Natural killer cell (primary cell): ENCODE measurements around the gene FBXO31. TPM values are rescaled to one million over a fixed set of nuclear protein-coding genes. Genes with fewer than 3 reads are reported as not detected.

Source experiments
- ATAC-seq, 3 donors: fragments of 150-1000 bp in 2 of 3; fragments of 200-7000 bp in 1 of 3; cut with Tn5 transposase; 1 replicate in 1 of 3; 2 replicates in 2 of 3; pipeline ENCODE4 v1.10.0; 2021; ENCODE audit warnings: mild to moderate bottlenecking in 2 of 3, moderate library complexity in 2 of 3
- DNase-seq, 2 donors: peaks; one replicate each; pipeline versions ENCODE4 v3.0.0 to v3.0.0-alpha.2; 2013 to 2021; ENCODE audit warnings: mixed read lengths in 1 of 2
- H3K27ac ChIP-seq: one replicate; pipeline ENCODE4 v1.5.1; 2013; ENCODE audit warnings: mild to moderate bottlenecking, low read length
- H3K27me3 ChIP-seq: one replicate; pipeline ENCODE4 v1.6.1; 2013; ENCODE audit warnings: low read length; ENCODE audit not compliant: control insufficient read depth, insufficient read depth
- H3K36me3 ChIP-seq: one replicate; pipeline ENCODE4 v1.6.1; 2013; ENCODE audit warnings: low read length; ENCODE audit not compliant: control insufficient read depth, insufficient read depth
- H3K4me1 ChIP-seq: one replicate; pipeline ENCODE4 v1.6.1; 2013; ENCODE audit warnings: low read length; ENCODE audit not compliant: control insufficient read depth, insufficient read depth
- H3K4me3 ChIP-seq: one replicate; pipeline ENCODE4 v1.5.1; 2013; ENCODE audit warnings: low read length
- H3K9me3 ChIP-seq: one replicate; pipeline ENCODE4 v1.6.1; 2013; ENCODE audit warnings: low read length; ENCODE audit not compliant: control insufficient read depth, insufficient read depth
- H3K27ac Mint-ChIP-seq, 2 donors: one replicate each; pipeline ENCODE4 v1.8.0; 2022; ENCODE audit warnings: mild to moderate bottlenecking in 2 of 2, mixed read lengths in 2 of 2, moderate library complexity in 1 of 2
- H3K27me3 Mint-ChIP-seq, 2 donors: one replicate each; pipeline ENCODE4 v1.8.0; 2022; ENCODE audit warnings: low read depth in 2 of 2, mixed read lengths in 2 of 2
- H3K36me3 Mint-ChIP-seq: one replicate; pipeline ENCODE4 v1.8.0; 2022; ENCODE audit warnings: mixed read lengths
- H3K4me1 Mint-ChIP-seq, 2 donors: one replicate each; pipeline ENCODE4 v1.8.0; 2022; ENCODE audit warnings: mixed read lengths in 2 of 2
- H3K4me3 Mint-ChIP-seq: one replicate; pipeline ENCODE4 v1.8.0; 2022; ENCODE audit warnings: mild to moderate bottlenecking, moderate library complexity, mixed read lengths
- H3K9me3 Mint-ChIP-seq, 2 donors: one replicate each; pipeline ENCODE4 v1.8.0; 2022; ENCODE audit warnings: mixed read lengths in 2 of 2
- CTCF ChIP-seq: fragments of 200-600 bp; IDR thresholded peaks from one replicate; pipeline ENCODE4 v1.8.0; 2022; ENCODE audit warnings: antibody characterized with exemption
- WGBS: methylation state at CpG from one replicate; pipeline ENCODE4 v1.1.7; 2013; ENCODE audit warnings: missing lambda C conversion rate; ENCODE audit not compliant: insufficient coverage; 5-methylcytosine and 5-hydroxymethylcytosine counted together
- intact Hi-C: fragments of 100-400 bp; cut with micrococcal nuclease; formaldehyde crosslinking; loops from one replicate; pipeline ENCODE4 v1.14.2; 2022
- total RNA-seq, 4 donors: library from RNA; stranded (reverse); fragments of 120-200 nt in 1 of 4; gene quantifications; one replicate each; pipeline versions ENCODE4 v1.2.3 to v1.2.4, GENCODE V29; 2013 to 2022

The FBXO31 gene
- total RNA-seq, 3 donors from 2014 or later (not counting 1 experiment from before 2014, with no cell fraction given) = 32.2 to 47.2 (median 37.6) TPM

GRCh38 chr16:87329436-87330256, 53.9 kb downstream of the FBXO31 start:
- H3K36me3 ChIP-seq = peaks cover 31% of the 10 kb centered on the region
- H3K9me3 ChIP-seq = no peaks in the 10 kb centered on the region
- Mint-ChIP-seq H3K27me3 (no peaks in the 10 kb centered on the region), H3K4me3 (no peak overlapping the region), H3K36me3 (no peaks in the 10 kb centered on the region), H3K27ac (no peak overlapping the region), H3K4me1 (peaks cover 0 to 7% of the 10 kb centered on the region in 2 donors), H3K9me3 (no peaks in the 10 kb centered on the region)
- H3K4me1 ChIP-seq = peaks cover 4% of the 10 kb centered on the region
- 97% methylated on average over 20 of the region's 20 CpGs for WGBS
- no peak overlapping the region for H3K27ac ChIP-seq
- H3K27me3 ChIP-seq = no peaks in the 10 kb centered on the region
- no peak for DNase-seq
- intact Hi-C loops = no loop called here
- TF ChIP-seq CTCF = no peak
- no peak for ATAC-seq
- no peak overlapping the region for H3K4me3 ChIP-seq

- H3K36me3 ChIP-seq = peaks cover 29% of the 10 kb centered on the region
- Mint-ChIP-seq H3K27ac (no peak overlapping the region), H3K4me3 (no peak overlapping the region), H3K4me1 (peaks cover 0 to 11% of the 10 kb centered on the region in 2 donors), H3K27me3 (no peaks in the 10 kb centered on the region), H3K36me3 (no peaks in the 10 kb centered on the region), H3K9me3 (no peaks in the 10 kb centered on the region)
- no peak for TF ChIP-seq CTCF
- H3K4me3 ChIP-seq = no peak overlapping the region
- 95% methylated on average over 12 of the region's 12 CpGs for WGBS
- H3K27me3 ChIP-seq = no peaks in the 10 kb centered on the region
- intact Hi-C loops = no loop called here
- DNase-seq (no peak), ATAC-seq (no peak)
- H3K4me1 ChIP-seq = peaks cover 7% of the 10 kb centered on the region
- H3K27ac ChIP-seq = no peak overlapping the region
- H3K9me3 ChIP-seq = no peaks in the 10 kb centered on the region
Measured at GRCh38 chr16:87328846-87329245, 54.7 kb downstream of the FBXO31 start.

DNA sequence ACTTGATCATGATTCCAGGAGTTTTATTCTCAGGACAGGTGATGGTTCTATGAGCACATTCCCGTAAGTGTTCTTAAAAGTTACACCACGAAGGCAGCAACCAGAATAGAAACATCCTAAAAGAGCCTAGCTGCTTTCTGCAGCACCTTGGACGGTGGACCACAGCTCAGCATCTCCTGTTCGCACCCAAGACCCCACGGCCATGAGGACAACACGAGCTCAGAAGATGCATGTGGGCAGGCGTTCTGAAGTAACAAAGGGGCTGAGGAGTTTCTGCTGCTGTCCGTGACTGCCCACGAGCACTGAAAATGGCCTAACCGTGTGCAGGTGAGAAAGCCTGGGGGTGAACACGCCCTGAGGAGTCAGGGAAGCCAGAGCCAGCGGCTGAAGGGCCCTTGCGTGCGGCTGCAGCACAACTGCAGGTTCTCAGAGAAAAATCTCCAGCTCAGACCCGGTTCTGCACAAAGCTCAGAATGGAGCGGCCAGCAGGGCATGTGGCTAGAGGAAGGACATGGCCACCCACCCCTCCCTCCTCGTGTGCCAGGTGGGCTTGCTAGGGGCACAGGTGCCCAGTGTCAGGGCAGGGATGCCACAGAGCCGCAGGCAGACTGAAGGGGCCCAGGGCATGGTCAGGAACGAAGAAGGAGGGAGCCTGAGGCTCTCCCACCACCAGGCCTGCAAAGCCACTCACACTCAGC, 55.6 kb downstream of the FBXO31 start:
- Mint-ChIP-seq H3K27ac (no peak overlapping the region), H3K36me3 (no peaks in the 10 kb centered on the region), H3K4me3 (no peak overlapping the region), H3K9me3 (no peaks in the 10 kb centered on the region), H3K27me3 (no peaks in the 10 kb centered on the region), H3K4me1 (peaks cover 0 to 11% of the 10 kb centered on the region in 2 donors)
- Histone ChIP-seq H3K4me3 (no peak overlapping the region), H3K36me3 (peaks cover 22% of the 10 kb centered on the region), H3K27me3 (no peaks in the 10 kb centered on the region), H3K9me3 (no peaks in the 10 kb centered on the region), H3K27ac (no peak overlapping the region), H3K4me1 (peaks cover 7% of the 10 kb centered on the region)
- WGBS = 94% methylated on average over 19 of the region's 19 CpGs
- intact Hi-C loops = no loop called here
- DNase-seq (no peak), ATAC-seq (no peak)
- no peak for TF ChIP-seq CTCF
